GM23338 (cell line): ENCODE results near the gene IGF2BP2. TPM values are rescaled to one million over a fixed set of nuclear protein-coding genes. Genes with fewer than 3 reads are reported as not detected.

Source experiments
- CREB1 ChIP-seq: fragments of 250-450 bp; sonication (Bioruptor Pico); IDR thresholded peaks from 2 replicates; pipeline ENCODE4 v1.5.0; 2020; ENCODE audit warnings: low read depth, mild to moderate bottlenecking, moderate library complexity
- ETS1 ChIP-seq: IDR thresholded peaks from 2 replicates; pipeline ENCODE4 v1.6.1; 2016; ENCODE audit warnings: antibody characterized with exemption
- EZH2 ChIP-seq: fragments of 200-600 bp; sonication (generic); IDR thresholded peaks from one replicate; pipeline ENCODE4 v1.8.0; 2017; ENCODE audit warnings: antibody characterized with exemption, mild to moderate bottlenecking, low read depth; ENCODE audit not compliant: unreplicated experiment
- EZH2phosphoT487 ChIP-seq: fragments of 200-600 bp; sonication (generic); IDR thresholded peaks from one replicate; pipeline ENCODE4 v1.8.1; 2018; ENCODE audit warnings: antibody characterized with exemption; ENCODE audit not compliant: unreplicated experiment
- JUNB ChIP-seq: IDR thresholded peaks from one replicate; pipeline ENCODE4 v1.6.1; 2016; ENCODE audit warnings: antibody characterized with exemption; ENCODE audit not compliant: unreplicated experiment
- NANOG ChIP-seq: IDR thresholded peaks from 2 replicates; pipeline ENCODE4 v1.6.1; 2016; ENCODE audit warnings: antibody characterized with exemption, borderline replicate concordance
- POLR2AphosphoS5 ChIP-seq: IDR thresholded peaks from 2 replicates; pipeline ENCODE4 v1.6.1; 2016; ENCODE audit warnings: antibody characterized with exemption, low read depth
- STAT1 ChIP-seq: IDR thresholded peaks from one replicate; pipeline ENCODE4 v1.6.1; 2016; ENCODE audit warnings: antibody characterized with exemption; ENCODE audit not compliant: unreplicated experiment
- ZNF114 ChIP-seq: fragments of 250-450 bp; sonication (Bioruptor Pico); IDR thresholded peaks from 2 replicates; pipeline ENCODE4 v1.5.0; 2020; ENCODE audit warnings: mild to moderate bottlenecking, moderate library complexity
- ZNF331 ChIP-seq: fragments of 250-450 bp; sonication (Bioruptor Pico); IDR thresholded peaks from 2 replicates; pipeline ENCODE4 v1.5.0; 2020; ENCODE audit warnings: low read depth, mild to moderate bottlenecking, moderate library complexity
- polyA plus RNA-seq: library from polyadenylated mRNA; unstranded; fragments of >200 nt; fragmentation: Nextera tagmentation; extraction: Ambion mirVana; gene quantifications from 2 replicates; pipeline ENCODE4 v1.2.1, GENCODE V29; 2016
- total RNA-seq: library from RNA; depleted of rRNA; stranded (reverse); fragments of >200 nt; shearing (Covaris generic); gene quantifications from 2 replicates; pipeline ENCODE4 v1.2.3, GENCODE V29; 2014
- TF ChIP-seq, protein P1 (sequence below): fragments of 250-450 bp; sonication (Bioruptor Pico); IDR thresholded peaks from 2 replicates; pipeline ENCODE4 v1.5.0; 2020; ENCODE audit warnings: mild to moderate bottlenecking, moderate library complexity
- TF ChIP-seq, protein P2 (sequence below): IDR thresholded peaks from one replicate; pipeline ENCODE4 v1.6.1; 2018; ENCODE audit warnings: antibody characterized with exemption; ENCODE audit not compliant: unreplicated experiment

IGF2BP2 gene
- total and polyA plus RNA-seq, 2 experiments from 2014 or later, result 82.9 to 84.5 TPM

DNA sequence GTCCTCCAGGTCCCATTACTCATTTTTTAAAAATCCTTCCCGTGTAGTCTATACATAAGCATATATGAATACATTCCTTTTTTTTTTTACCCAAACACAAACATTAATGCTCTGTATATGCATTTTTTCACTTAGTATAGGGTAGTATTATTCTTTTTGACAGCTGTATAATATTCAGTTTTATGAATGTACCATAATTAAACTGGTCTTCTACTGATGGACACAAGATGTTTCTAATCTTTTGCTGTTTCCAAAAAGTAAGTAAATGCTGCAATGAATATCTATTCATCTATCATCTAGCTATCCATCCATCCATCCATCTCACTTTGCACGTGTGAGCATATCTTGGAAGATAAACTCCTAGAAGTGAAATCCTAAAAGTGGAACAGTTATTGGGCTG lies 110.8 kb downstream of the IGF2BP2 start (continued):
- TF ChIP-seq, protein P1, sequence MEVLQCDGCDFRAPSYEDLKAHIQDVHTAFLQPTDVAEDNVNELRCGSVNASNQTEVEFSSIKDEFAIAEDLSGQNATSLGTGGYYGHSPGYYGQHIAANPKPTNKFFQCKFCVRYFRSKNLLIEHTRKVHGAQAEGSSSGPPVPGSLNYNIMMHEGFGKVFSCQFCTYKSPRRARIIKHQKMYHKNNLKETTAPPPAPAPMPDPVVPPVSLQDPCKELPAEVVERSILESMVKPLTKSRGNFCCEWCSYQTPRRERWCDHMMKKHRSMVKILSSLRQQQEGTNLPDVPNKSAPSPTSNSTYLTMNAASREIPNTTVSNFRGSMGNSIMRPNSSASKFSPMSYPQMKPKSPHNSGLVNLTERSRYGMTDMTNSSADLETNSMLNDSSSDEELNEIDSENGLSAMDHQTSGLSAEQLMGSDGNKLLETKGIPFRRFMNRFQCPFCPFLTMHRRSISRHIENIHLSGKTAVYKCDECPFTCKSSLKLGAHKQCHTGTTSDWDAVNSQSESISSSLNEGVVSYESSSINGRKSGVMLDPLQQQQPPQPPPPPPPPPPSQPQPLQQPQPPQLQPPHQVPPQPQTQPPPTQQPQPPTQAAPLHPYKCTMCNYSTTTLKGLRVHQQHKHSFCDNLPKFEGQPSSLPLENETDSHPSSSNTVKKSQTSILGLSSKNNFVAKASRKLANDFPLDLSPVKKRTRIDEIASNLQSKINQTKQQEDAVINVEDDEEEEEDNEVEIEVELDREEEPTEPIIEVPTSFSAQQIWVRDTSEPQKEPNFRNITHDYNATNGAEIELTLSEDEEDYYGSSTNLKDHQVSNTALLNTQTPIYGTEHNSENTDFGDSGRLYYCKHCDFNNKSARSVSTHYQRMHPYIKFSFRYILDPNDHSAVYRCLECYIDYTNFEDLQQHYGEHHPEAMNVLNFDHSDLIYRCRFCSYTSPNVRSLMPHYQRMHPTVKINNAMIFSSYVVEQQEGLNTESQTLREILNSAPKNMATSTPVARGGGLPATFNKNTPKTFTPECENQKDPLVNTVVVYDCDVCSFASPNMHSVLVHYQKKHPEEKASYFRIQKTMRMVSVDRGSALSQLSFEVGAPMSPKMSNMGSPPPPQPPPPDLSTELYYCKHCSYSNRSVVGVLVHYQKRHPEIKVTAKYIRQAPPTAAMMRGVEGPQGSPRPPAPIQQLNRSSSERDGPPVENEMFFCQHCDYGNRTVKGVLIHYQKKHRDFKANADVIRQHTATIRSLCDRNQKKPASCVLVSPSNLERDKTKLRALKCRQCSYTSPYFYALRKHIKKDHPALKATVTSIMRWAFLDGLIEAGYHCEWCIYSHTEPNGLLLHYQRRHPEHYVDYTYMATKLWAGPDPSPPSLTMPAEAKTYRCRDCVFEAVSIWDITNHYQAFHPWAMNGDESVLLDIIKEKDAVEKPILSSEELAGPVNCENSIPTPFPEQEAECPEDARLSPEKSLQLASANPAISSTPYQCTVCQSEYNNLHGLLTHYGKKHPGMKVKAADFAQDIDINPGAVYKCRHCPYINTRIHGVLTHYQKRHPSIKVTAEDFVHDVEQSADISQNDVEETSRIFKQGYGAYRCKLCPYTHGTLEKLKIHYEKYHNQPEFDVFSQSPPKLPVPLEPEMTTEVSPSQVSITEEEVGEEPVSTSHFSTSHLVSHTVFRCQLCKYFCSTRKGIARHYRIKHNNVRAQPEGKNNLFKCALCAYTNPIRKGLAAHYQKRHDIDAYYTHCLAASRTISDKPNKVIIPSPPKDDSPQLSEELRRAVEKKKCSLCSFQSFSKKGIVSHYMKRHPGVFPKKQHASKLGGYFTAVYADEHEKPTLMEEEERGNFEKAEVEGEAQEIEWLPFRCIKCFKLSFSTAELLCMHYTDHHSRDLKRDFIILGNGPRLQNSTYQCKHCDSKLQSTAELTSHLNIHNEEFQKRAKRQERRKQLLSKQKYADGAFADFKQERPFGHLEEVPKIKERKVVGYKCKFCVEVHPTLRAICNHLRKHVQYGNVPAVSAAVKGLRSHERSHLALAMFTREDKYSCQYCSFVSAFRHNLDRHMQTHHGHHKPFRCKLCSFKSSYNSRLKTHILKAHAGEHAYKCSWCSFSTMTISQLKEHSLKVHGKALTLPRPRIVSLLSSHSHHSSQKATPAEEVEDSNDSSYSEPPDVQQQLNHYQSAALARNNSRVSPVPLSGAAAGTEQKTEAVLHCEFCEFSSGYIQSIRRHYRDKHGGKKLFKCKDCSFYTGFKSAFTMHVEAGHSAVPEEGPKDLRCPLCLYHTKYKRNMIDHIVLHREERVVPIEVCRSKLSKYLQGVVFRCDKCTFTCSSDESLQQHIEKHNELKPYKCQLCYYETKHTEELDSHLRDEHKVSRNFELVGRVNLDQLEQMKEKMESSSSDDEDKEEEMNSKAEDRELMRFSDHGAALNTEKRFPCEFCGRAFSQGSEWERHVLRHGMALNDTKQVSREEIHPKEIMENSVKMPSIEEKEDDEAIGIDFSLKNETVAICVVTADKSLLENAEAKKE (CRISPR knock-in tag), result no peak
- TF ChIP-seq EZH2phosphoT487 (no peak), POLR2AphosphoS5 (no peak), NANOG (no peak), JUNB (no peak), CREB1 (CRISPR knock-in tag) (no peak), ZNF331 (no peak), ZNF114 (CRISPR knock-in tag) (no peak), EZH2 (no peak), STAT1 (no peak), ETS1 (no peak)
- TF ChIP-seq, protein P2, sequence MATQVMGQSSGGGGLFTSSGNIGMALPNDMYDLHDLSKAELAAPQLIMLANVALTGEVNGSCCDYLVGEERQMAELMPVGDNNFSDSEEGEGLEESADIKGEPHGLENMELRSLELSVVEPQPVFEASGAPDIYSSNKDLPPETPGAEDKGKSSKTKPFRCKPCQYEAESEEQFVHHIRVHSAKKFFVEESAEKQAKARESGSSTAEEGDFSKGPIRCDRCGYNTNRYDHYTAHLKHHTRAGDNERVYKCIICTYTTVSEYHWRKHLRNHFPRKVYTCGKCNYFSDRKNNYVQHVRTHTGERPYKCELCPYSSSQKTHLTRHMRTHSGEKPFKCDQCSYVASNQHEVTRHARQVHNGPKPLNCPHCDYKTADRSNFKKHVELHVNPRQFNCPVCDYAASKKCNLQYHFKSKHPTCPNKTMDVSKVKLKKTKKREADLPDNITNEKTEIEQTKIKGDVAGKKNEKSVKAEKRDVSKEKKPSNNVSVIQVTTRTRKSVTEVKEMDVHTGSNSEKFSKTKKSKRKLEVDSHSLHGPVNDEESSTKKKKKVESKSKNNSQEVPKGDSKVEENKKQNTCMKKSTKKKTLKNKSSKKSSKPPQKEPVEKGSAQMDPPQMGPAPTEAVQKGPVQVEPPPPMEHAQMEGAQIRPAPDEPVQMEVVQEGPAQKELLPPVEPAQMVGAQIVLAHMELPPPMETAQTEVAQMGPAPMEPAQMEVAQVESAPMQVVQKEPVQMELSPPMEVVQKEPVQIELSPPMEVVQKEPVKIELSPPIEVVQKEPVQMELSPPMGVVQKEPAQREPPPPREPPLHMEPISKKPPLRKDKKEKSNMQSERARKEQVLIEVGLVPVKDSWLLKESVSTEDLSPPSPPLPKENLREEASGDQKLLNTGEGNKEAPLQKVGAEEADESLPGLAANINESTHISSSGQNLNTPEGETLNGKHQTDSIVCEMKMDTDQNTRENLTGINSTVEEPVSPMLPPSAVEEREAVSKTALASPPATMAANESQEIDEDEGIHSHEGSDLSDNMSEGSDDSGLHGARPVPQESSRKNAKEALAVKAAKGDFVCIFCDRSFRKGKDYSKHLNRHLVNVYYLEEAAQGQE, result no peak
